ENCODE data around the gene OPCML.

The OPCML gene

DNA sequence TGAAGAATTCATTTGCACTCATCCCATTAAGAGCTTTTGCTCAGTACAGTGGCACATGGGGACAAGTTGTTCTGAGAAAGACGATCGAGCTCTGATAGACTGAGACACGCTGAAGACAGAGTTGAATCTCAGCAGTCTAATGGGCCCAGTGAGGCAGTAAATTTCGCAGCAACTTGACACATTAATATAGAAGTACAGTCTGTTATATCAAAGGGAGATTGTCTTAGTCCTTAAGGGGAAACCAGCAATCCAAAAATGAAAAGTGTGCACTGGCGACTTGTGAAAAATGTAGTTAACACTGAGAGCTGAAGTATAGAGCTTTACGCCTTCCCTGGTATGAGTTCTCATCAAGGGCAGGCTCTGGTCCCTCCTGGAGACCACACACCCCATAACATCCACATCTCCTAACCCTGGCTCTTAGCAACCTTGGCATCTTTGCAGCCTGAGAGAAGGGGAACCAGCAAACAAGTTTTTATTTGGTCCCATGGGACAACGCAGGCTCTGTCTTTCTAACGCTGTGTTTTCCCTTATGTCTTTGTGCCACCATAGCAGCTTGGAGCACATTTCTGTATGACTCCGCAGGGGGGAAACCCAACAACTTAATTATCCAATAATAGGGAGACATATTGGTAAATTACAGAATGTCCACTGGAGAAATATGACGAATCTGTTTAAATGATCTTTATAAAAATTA lies 952.5 kb downstream of the OPCML start:
- no peaks in the 10 kb centered on the region for H3K36me3 ChIP-seq (ENCODE audit: control insufficient read depth, low read length)

GRCh38 chr11:132579136-132579535 lies 953.2 kb downstream of the OPCML start:
- Histone ChIP-seq H3K9me3 (ENCODE audit: control insufficient read depth, insufficient read depth, low read length) (no peaks in the 10 kb centered on the region), H4K20me1 (ENCODE audit: control insufficient read depth, insufficient read depth, low read depth, low read length) (no peaks in the 10 kb centered on the region), H3K27me3 (ENCODE audit: control insufficient read depth, low read length) (no peaks in the 10 kb centered on the region), H3K36me3 (ENCODE audit: control insufficient read depth, low read length) (no peaks in the 10 kb centered on the region), H3K4me2 (ENCODE audit: low read length) (no peak overlapping the region), H3K9me2 (replicated peaks; ENCODE audit: control insufficient read depth, low read length) (no peaks in the 10 kb centered on the region), H3K4me1 (ENCODE audit: control insufficient read depth, low read length) (no peaks in the 10 kb centered on the region), H3K27ac (ENCODE audit: low read depth, low read length) (no peak overlapping the region), H3K79me2 (ENCODE audit: control insufficient read depth, low read length) (no peaks in the 10 kb centered on the region), H3K4me3 (ENCODE audit: low read length) (no peak overlapping the region), H3F3A (ENCODE audit: control insufficient read depth, insufficient read depth) (no peaks in the 10 kb centered on the region)
- TF ChIP-seq EZH2phosphoT487 (IDR thresholded peaks at IDR 0.05; ENCODE audit: borderline replicate concordance, low read length) = no peak
- TF ChIP-seq, protein P1, sequence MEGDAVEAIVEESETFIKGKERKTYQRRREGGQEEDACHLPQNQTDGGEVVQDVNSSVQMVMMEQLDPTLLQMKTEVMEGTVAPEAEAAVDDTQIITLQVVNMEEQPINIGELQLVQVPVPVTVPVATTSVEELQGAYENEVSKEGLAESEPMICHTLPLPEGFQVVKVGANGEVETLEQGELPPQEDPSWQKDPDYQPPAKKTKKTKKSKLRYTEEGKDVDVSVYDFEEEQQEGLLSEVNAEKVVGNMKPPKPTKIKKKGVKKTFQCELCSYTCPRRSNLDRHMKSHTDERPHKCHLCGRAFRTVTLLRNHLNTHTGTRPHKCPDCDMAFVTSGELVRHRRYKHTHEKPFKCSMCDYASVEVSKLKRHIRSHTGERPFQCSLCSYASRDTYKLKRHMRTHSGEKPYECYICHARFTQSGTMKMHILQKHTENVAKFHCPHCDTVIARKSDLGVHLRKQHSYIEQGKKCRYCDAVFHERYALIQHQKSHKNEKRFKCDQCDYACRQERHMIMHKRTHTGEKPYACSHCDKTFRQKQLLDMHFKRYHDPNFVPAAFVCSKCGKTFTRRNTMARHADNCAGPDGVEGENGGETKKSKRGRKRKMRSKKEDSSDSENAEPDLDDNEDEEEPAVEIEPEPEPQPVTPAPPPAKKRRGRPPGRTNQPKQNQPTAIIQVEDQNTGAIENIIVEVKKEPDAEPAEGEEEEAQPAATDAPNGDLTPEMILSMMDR (IDR thresholded peaks at IDR 0.05; ENCODE audit: low read depth, low read length, poor library complexity, severe bottlenecking) = no peak

More for the DNA sequence above, 952.5 kb downstream of the OPCML start:
- Histone ChIP-seq H3K79me2 (ENCODE audit: control insufficient read depth, low read length) (no peaks in the 10 kb centered on the region), H3K4me1 (ENCODE audit: control insufficient read depth, low read length) (no peaks in the 10 kb centered on the region), H3K27me3 (ENCODE audit: control insufficient read depth, low read length) (no peaks in the 10 kb centered on the region), H3K9me2 (replicated peaks; ENCODE audit: control insufficient read depth, low read length) (no peaks in the 10 kb centered on the region), H3K9me3 (ENCODE audit: control insufficient read depth, insufficient read depth, low read length) (no peaks in the 10 kb centered on the region), H3F3A (ENCODE audit: control insufficient read depth, insufficient read depth) (no peaks in the 10 kb centered on the region), H3K4me2 (ENCODE audit: low read length) (no peak overlapping the region), H3K27ac (ENCODE audit: low read depth, low read length) (no peak overlapping the region), H4K20me1 (ENCODE audit: control insufficient read depth, insufficient read depth, low read depth, low read length) (no peaks in the 10 kb centered on the region), H3K4me3 (ENCODE audit: low read length) (no peak overlapping the region)
- TF ChIP-seq EZH2phosphoT487 (IDR thresholded peaks at IDR 0.05; ENCODE audit: borderline replicate concordance, low read length) = no peak
- TF ChIP-seq, protein P1 (IDR thresholded peaks at IDR 0.05; ENCODE audit: low read depth, low read length, poor library complexity, severe bottlenecking) = no peak

DNA sequence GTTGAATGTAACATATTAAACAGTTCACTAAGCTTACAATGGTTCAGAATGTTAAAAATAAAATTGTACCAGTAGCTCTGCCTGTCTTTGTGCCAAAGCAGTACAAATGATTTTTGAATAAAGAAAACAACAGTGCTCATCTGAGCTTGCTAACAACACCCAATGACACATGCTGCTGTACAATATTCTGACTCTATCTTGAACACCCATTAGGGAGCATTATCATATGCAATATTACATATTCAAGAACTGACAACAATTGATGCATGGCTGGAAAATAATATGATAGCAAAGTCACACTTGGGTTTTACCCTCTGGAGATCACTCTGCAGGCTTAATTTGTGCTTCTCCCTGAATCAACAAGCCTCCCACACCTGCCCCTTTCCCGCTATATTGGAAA lies 953.7 kb downstream of the OPCML start:
- Histone ChIP-seq H3K36me3 (ENCODE audit: control insufficient read depth, low read length) (no peaks in the 10 kb centered on the region), H3K4me2 (ENCODE audit: low read length) (no peak overlapping the region), H3K4me1 (ENCODE audit: control insufficient read depth, low read length) (no peaks in the 10 kb centered on the region), H3K27ac (ENCODE audit: low read depth, low read length) (no peak overlapping the region), H3K4me3 (ENCODE audit: low read length) (no peak overlapping the region), H3K27me3 (ENCODE audit: control insufficient read depth, low read length) (no peaks in the 10 kb centered on the region), H3K9me3 (ENCODE audit: control insufficient read depth, insufficient read depth, low read length) (no peaks in the 10 kb centered on the region), H4K20me1 (ENCODE audit: control insufficient read depth, insufficient read depth, low read depth, low read length) (no peaks in the 10 kb centered on the region), H3K9me2 (replicated peaks; ENCODE audit: control insufficient read depth, low read length) (no peaks in the 10 kb centered on the region), H3F3A (ENCODE audit: control insufficient read depth, insufficient read depth) (no peaks in the 10 kb centered on the region), H3K79me2 (ENCODE audit: control insufficient read depth, low read length) (no peaks in the 10 kb centered on the region)
- TF ChIP-seq, protein P1 (IDR thresholded peaks at IDR 0.05; ENCODE audit: low read depth, low read length, poor library complexity, severe bottlenecking) = no peak
- TF ChIP-seq EZH2phosphoT487 (IDR thresholded peaks at IDR 0.05; ENCODE audit: borderline replicate concordance, low read length) = no peak

Data from DOHH2 (cell line).